ENCODE results near the gene CTSW.
"Not testable (repeated sequence)": the region's sequence is repeated elsewhere in the genome, so short reads cannot be mapped to it uniquely, and the experiment has no call there.

The CTSW gene

GRCh38 chr11:65886826-65887722 is 7.4 kb downstream of the CTSW start:
- no peak for DNase-seq

GRCh38 chr11:65887723-65888162 is 8.1 kb downstream of the CTSW start:
- DNase-seq: no peak

- peak; percentile 89 for DNase-seq
Observed at GRCh38 chr11:65888163-65888814, 8.7 kb downstream of the CTSW start, which contains the start of gene FIBP. Gene FIBP, minus strand, starts transcription at chr11:65888471. Its CDS starts 53 bp downstream, at chr11:65888418.

GRCh38 chr11:65890324-65891218 is 10.9 kb downstream of the CTSW start, which contains the start of gene CCDC85B:
Gene CCDC85B, plus strand, starts transcription at chr11:65890673. Its CDS starts 111 bp downstream, at chr11:65890784.
- DNase-seq: peak; percentile 87

GRCh38 chr11:65891219-65892136 is 11.8 kb downstream of the CTSW start:
- no peak for DNase-seq

GRCh38 chr11:65892137-65892540 is 12.5 kb downstream of the CTSW start:
- not testable (repeated sequence) for DNase-seq

- no peak for DNase-seq
Observed at GRCh38 chr11:65892661-65893317, 13.2 kb downstream of the CTSW start.

GRCh38 chr11:65894034-65894591 is 14.5 kb downstream of the CTSW start:
- DNase-seq: no peak

GRCh38 chr11:65895482-65895981 is 15.9 kb downstream of the CTSW start:
- no peak for DNase-seq

- DNase-seq: no peak
Observed at GRCh38 chr11:65896034-65896999, 16.7 kb downstream of the CTSW start.

- no peak for DNase-seq
Observed at GRCh38 chr11:65897020-65897471, 17.4 kb downstream of the CTSW start.

- no peak for DNase-seq
Observed at GRCh38 chr11:65898656-65899355, 19.2 kb downstream of the CTSW start.

GRCh38 chr11:65899356-65900124 is 19.9 kb downstream of the CTSW start:
- DNase-seq: no peak

- peak; percentile 72 for DNase-seq
Observed at GRCh38 chr11:65900125-65900898, 20.7 kb downstream of the CTSW start, which contains the start of gene FOSL1. Gene FOSL1, minus strand, starts transcription at chr11:65900388. Its CDS starts 49 bp downstream, at chr11:65900339.

GRCh38 chr11:65900899-65901180 is 21.2 kb downstream of the CTSW start:
- no peak for DNase-seq

GRCh38 chr11:65903068-65903481 is 23.4 kb downstream of the CTSW start:
- DNase-seq: no peak

GRCh38 chr11:65903715-65904114 is 24.1 kb downstream of the CTSW start:
- no peak for DNase-seq

Measured in NCI-H1048 (cell line).